ENCODE measurements around the gene PTPRN2.
"Not testable (repeated sequence)": the region's sequence is repeated elsewhere in the genome, so short reads cannot be mapped to it uniquely, and the experiment has no call there.

PTPRN2 gene

DNA sequence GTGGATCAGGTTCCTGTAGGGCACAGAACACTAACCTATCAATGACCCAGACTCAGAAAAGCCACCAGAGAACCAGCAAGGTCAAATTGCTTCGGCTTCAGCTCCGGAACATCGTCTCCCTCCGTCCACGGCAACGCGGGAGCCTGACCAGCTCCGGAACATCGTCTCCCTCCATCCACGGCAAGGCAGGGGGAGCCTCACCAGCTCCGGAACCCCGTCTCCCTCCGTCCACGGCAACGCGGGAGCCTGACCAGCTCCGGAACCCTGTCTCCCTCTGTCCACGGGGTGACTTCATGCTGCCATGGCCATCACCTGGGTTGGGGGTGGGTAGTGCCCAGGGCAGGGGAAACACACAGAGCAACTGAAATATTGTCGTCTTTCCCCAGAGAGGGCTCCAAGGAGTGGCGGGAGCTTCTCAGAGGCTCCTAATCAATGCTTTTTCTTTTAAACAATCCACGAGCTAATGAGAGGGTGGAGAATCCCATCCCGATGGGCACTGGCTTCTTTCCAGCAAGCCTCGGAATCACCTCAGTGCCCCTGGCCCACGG is 847.3 kb downstream of the PTPRN2 start:
- no peak for DNase-seq (ENCODE audit: low read depth in 2 of 2)

DNA sequence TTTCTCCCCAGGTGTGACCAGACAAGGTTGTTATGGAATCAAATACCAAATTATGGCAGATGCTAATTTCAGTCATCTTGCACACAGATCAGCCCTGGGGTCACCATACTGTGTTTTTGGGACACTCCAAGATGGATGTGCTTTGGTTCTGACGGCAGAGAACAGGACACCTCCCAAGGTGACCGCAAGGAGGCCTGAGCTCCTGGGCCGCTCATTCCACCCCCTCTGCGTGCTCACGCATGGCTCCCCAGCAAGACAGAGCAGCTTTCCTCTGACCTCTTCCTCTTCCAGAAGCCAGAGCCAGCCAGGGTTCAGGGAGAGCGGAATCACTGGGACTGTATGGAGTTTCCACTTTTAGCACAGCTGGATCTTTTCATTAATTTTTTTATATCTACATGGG is 848.0 kb downstream of the PTPRN2 start:
- no peak for DNase-seq (ENCODE audit: low read depth in 2 of 2)

DNA sequence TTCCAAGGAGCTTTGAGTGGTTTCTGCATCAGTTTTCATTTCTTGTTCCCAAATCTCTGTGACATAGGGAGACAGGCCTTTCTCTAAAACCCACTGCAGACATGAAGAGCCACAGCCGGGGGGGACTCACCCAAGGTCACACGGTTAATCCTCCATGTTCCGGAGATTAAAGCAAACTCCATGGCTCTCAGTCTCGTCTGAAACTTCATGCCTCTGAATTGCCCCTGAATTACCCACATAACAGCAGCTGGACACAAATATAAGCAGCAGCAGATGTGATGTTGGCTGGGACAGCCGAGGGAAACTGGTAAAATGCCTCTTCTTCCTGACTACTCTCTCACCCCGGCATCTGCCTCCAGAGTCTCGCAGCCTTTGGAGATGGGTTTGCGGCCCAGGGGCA is 848.6 kb downstream of the PTPRN2 start:
- no peak for DNase-seq (ENCODE audit: low read depth in 2 of 2)

- DNase-seq (ENCODE audit: low read depth in 2 of 2) = no peak
These were observed 849.6 kb downstream of the PTPRN2 start for GRCh38 chr7:157738066-157738460.

- DNase-seq (ENCODE audit: low read depth in 2 of 2) = no peak
These were observed 850.2 kb downstream of the PTPRN2 start for GRCh38 chr7:157737151-157738065.

GRCh38 chr7:157736341-157736740 is 851.3 kb downstream of the PTPRN2 start:
- DNase-seq (ENCODE audit: low read depth in 2 of 2) = no peak

- no peak for DNase-seq (ENCODE audit: low read depth in 2 of 2)
These were observed 851.8 kb downstream of the PTPRN2 start for GRCh38 chr7:157735826-157736225.

DNA sequence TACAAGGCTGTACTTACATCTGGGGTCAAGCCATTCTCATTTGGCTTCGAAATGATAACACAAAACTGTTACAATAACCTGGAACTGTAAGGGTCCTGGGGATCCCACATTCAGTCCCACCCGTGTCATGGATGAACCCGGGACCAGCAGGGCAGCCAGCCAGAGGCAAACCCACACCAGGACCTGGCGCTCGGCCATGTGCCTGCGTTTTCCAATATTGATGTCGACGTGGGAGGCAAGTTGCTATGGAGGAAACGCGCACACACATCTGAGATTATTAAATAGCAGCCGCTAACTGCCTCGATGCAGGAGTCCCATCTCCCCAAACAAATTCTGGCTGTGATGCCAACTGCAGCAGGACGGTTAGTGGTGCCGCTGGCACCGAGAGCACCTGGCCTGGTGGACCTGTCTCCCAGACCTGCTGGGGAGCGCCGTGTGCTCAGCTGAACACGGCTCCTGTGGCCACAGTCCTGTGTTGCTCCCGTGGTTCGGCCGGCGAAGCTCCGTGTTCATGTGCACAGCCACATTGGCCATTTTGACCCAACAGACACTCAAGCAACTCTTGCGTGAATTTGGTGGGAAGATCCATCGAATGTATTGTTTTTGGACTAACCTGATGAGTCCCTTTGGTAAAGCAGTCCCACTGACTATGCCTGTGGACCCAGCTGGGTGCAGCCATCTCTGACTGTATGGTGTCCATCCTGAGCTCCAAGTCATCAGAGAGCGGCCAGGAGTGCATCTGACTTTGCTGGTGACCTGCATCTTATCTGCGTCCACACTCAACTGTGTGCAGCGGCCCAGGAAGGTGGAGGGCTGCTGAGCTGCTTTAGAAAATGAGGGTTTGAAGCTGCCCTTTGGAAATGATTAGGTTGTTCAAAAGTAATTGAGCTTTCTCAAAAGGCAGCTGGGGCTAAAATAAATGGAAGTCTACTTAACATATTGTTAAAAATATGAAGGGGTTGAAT is 852.7 kb downstream of the PTPRN2 start:
- no peak for DNase-seq (ENCODE audit: low read depth in 2 of 2)

DNA sequence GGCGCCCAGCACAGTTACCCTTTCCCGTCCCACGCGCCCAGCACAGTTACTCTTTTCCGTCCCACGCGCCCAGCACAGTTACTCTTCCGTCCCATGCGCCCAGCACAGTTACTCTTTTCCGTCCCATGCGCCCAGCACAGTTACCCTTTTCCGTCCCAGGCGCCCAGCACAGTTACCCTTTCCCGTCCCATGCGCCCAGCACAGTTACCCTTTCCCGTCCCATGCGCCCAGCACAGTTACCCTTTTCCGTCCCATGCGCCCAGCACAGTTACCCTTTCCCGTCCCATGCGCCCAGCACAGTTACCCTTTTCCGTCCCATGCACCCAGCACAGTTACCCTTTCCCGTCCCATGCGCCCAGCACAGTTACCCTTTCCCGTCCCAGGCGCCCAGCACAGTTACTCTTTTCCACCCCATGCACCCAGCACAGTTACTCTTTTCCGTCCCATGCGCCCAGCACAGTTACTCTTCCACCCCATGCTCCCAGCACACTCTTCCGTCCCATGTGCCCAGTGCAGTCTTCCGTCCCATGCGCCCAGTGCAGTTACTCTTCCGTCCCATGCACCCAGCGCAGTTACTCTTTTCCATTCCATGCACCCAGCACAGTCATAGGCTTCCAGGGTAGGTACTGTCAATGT is 853.7 kb downstream of the PTPRN2 start:
- not testable (repeated sequence) for DNase-seq (ENCODE audit: low read depth in 2 of 2)

- no peak for DNase-seq (ENCODE audit: low read depth in 2 of 2)
These were observed 856.5 kb downstream of the PTPRN2 start for GRCh38 chr7:157731126-157731525.

- DNase-seq (ENCODE audit: low read depth in 2 of 2) = no peak
These were observed 857.0 kb downstream of the PTPRN2 start for GRCh38 chr7:157730614-157731013.

DNA sequence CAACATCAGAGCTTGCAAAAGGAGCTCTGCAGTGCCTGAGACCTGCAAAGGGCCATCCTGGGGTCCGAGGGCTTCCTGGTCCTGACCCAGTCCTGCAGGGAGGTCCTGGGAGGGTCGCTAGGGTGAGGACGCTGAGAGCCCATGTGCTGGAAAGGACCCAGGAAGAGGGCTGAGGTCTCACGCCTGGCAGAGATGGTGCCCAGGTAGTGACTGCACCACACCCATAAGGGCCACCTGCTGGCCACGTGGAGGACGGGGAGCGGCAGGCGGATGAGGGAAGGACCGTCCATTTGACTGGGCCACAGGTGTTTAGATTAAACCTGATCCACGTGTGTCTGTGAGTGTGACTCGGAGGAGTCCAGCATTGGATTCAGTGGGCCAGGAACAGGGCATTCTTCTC is 858.1 kb downstream of the PTPRN2 start:
- no peak for DNase-seq (ENCODE audit: low read depth in 2 of 2)

GRCh38 chr7:157727964-157728615 is 859.5 kb downstream of the PTPRN2 start:
- DNase-seq (ENCODE audit: low read depth in 2 of 2) = no peak

DNA sequence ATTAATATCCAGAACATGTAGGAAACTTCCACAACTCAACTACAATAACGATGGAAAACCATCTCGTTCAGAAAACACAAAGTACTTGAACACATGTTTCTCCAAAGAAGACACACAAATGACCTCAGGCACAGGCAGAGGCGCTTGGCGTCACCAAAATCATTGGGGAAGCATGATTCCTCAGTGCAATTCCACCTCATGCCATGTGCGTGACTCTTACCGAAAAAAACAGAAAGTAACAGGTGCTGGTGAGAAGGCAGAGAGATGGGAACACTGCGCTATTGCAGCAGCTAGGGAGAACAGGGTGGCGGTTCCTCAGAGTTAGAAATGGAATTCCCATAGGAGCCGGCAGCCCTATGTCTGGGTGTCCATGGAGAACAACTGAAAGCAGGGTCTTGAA is 860.9 kb downstream of the PTPRN2 start:
- no peak for DNase-seq (ENCODE audit: low read depth in 2 of 2)

- DNase-seq (ENCODE audit: low read depth in 2 of 2) = not testable (repeated sequence)
These were observed 862.3 kb downstream of the PTPRN2 start for GRCh38 chr7:157725312-157725711.

GRCh38 chr7:157723205-157723604 is 864.4 kb downstream of the PTPRN2 start:
- no peak for DNase-seq (ENCODE audit: low read depth in 2 of 2)

- DNase-seq (ENCODE audit: low read depth in 2 of 2) = no peak
These were observed 865.2 kb downstream of the PTPRN2 start for GRCh38 chr7:157722137-157723060.

DNA sequence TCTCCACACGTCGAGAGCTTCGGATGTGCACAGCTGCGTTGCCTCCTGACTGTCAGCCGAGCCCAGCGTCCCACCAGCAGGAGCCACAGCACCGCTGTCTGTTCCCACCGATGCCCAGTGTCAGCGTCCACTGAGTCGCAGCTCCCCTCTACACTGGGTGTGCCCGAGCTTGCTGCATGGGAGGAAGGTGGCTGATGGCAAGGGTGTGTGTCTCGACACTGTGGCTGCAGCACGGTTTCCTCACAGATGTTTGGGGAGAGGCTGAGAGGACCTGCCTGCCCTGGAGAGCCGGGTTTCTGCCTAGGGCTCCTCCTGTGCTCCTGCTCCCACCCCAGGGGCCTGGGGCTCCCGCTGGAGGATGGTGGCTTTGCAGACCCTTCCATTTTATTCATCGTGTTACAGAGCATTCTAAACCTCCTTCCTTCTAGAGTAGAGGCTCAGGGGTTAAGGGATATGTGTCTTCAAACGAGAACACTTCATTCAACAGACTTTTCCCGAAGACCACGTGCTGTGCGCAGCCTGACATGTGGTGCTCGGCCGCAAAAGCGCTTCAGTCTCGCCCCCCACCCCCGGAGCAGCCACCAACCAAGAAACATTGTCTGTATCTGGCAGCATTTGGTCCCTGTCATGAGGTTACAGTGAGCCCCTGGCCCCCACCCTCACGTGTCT is 866.0 kb downstream of the PTPRN2 start:
- no peak for DNase-seq (ENCODE audit: low read depth in 2 of 2)

All from activated CD4-positive, alpha-beta T cell treated with anti-CD3 and anti-CD28 coated beads for 24 hours (primary cell).